OCI-M2 (cell line): ENCODE data around the gene SH2D2A.

Experiments
- DNase-seq: peaks from one replicate; lab custom pipeline; 2025; ENCODE audit not compliant: unreplicated experiment; lab: John Stamatoyannopoulos, UW

Gene SH2D2A

GRCh38 chr1:156816561-156817328, at the start of gene SH2D2A:
Gene SH2D2A (minus strand): TSS chr1:156816848. CDS start chr1:156816708, 140 bp downstream.
- DNase-seq: no peak

- DNase-seq: no peak
Measured at GRCh38 chr1:156865865-156866248, 49.2 kb upstream of the SH2D2A start.

GRCh38 chr1:156865258-156865657, 48.6 kb upstream of the SH2D2A start:
- DNase-seq: no peak

GRCh38 chr1:156864796-156865195, 48.1 kb upstream of the SH2D2A start:
- DNase-seq: no peak

- no peak for DNase-seq
Measured at GRCh38 chr1:156863631-156864030, 47.0 kb upstream of the SH2D2A start.

- no peak for DNase-seq
Measured at GRCh38 chr1:156862997-156863599, 46.5 kb upstream of the SH2D2A start.

- DNase-seq: no peak
Measured at GRCh38 chr1:156862584-156862983, 45.9 kb upstream of the SH2D2A start.

- DNase-seq: no peak
Measured at GRCh38 chr1:156860628-156861423, 44.2 kb upstream of the SH2D2A start, which contains the start of gene NTRK1. Gene NTRK1 (plus strand): TSS chr1:156860865. CDS start chr1:156860935, 70 bp downstream.

- no peak for DNase-seq
Measured at GRCh38 chr1:156860113-156860627, 43.5 kb upstream of the SH2D2A start.

- DNase-seq: no peak
Measured at GRCh38 chr1:156859523-156860112, 43.0 kb upstream of the SH2D2A start.

- DNase-seq: no peak
Measured at GRCh38 chr1:156858959-156859522, 42.4 kb upstream of the SH2D2A start, which contains the start of gene INSRR. Gene INSRR (minus strand): TSS chr1:156859117. CDS start chr1:156858621, 496 bp downstream.

GRCh38 chr1:156858555-156858956, 41.9 kb upstream of the SH2D2A start:
- DNase-seq: no peak

GRCh38 chr1:156857532-156857931, 40.9 kb upstream of the SH2D2A start:
- DNase-seq: no peak

GRCh38 chr1:156856282-156856785, 39.7 kb upstream of the SH2D2A start:
- DNase-seq: no peak

GRCh38 chr1:156854634-156855033, 38.0 kb upstream of the SH2D2A start:
- DNase-seq: no peak

- DNase-seq: no peak
Measured at GRCh38 chr1:156853761-156854160, 37.1 kb upstream of the SH2D2A start.

- DNase-seq: no peak
Measured at GRCh38 chr1:156852418-156852874, 35.8 kb upstream of the SH2D2A start.

GRCh38 chr1:156851779-156852417, 35.2 kb upstream of the SH2D2A start:
- no peak for DNase-seq

- DNase-seq: no peak
Measured at GRCh38 chr1:156849151-156849496, 32.5 kb upstream of the SH2D2A start.
